IMR-90 (cell line): ENCODE data around the gene AMBP. TPM values are rescaled to one million over a fixed set of nuclear protein-coding genes. Genes with fewer than 3 reads are reported as not detected.

ENCODE experiments used
- ATAC-seq: fragments of 200-7000 bp; cut with Tn5 transposase; 2 replicates; pipeline ENCODE4 v1.9.1; 2020; ENCODE audit warnings: low read depth, mild to moderate bottlenecking, moderate library complexity
- BruUV-seq: library from RNA; stranded (reverse); fragments of 400-500 nt; replicated peaks from 2 replicates; lab custom pipeline; 2021; lab: Mats Ljungman, UMichigan
- CTCF ChIA-PET: fragments of 300-600 bp; formaldehyde crosslinking; extraction: SDS; loops from one replicate; lab custom pipeline; 2021; ENCODE audit warnings: antibody characterized with exemption; lab: Yijun Ruan, JAX
- POLR2A ChIA-PET: fragments of 300-600 bp; sonication (Branson Sonifier 250); formaldehyde crosslinking; loops from one replicate; lab custom pipeline; 2022; ENCODE audit warnings: antibody characterized with exemption; ENCODE audit not compliant: unreplicated experiment; lab: Charles Lee
- DNase-seq: peaks from one replicate; pipeline ENCODE4 v3.0.0; 2013
- H2AFZ ChIP-seq: replicated peaks from 2 replicates; pipeline ENCODE3; 2013; ENCODE audit warnings: low read length, mild to moderate bottlenecking; ENCODE audit not compliant: poor library complexity
- H2AK5ac ChIP-seq: 2 replicates; pipeline ENCODE4 v1.6.1; 2013; ENCODE audit warnings: low read depth, low read length, inconsistent platforms
- H2AK9ac ChIP-seq: replicated peaks from 2 replicates; pipeline ENCODE3; 2013; ENCODE audit warnings: mild to moderate bottlenecking, low read depth, low read length, moderate library complexity; ENCODE audit not compliant: poor library complexity
- H2BK120ac ChIP-seq: 2 replicates; pipeline ENCODE4 v1.6.1; 2013; ENCODE audit warnings: low read depth, low read length, inconsistent platforms
- H2BK15ac ChIP-seq: 3 replicates; pipeline ENCODE4 v1.6.1; 2013; ENCODE audit warnings: low read depth, low read length, inconsistent platforms
- H2BK20ac ChIP-seq: 2 replicates; pipeline ENCODE4 v1.6.1; 2013; ENCODE audit warnings: low read depth, mild to moderate bottlenecking, inconsistent platforms, low read length, moderate library complexity
- H2BK5ac ChIP-seq: 2 replicates; pipeline ENCODE4 v1.6.1; 2013; ENCODE audit warnings: mild to moderate bottlenecking, low read depth, low read length, inconsistent platforms; ENCODE audit not compliant: poor library complexity, severe bottlenecking
- H3K14ac ChIP-seq: replicated peaks from 2 replicates; pipeline ENCODE4 v1.6.1; 2013; ENCODE audit warnings: low read depth, low read length, inconsistent platforms
- H3K18ac ChIP-seq: 2 replicates; pipeline ENCODE4 v1.6.1; 2013; ENCODE audit warnings: low read depth, low read length, control low read depth
- H3K23ac ChIP-seq: 2 replicates; pipeline ENCODE4 v1.6.1; 2013; ENCODE audit warnings: low read depth, low read length, inconsistent platforms
- H3K27ac ChIP-seq: 2 replicates; pipeline ENCODE4 v1.5.1; 2013; ENCODE audit warnings: mild to moderate bottlenecking, control low read depth, low read length; ENCODE audit not compliant: insufficient read depth
- H3K27me3 ChIP-seq: 2 replicates; pipeline ENCODE4 v1.6.1; 2013; ENCODE audit warnings: low read length; ENCODE audit not compliant: control insufficient read depth, insufficient read depth
- H3K36me3 ChIP-seq: 2 replicates; pipeline ENCODE4 v1.6.1; 2013; ENCODE audit warnings: low read length, mixed read lengths; ENCODE audit not compliant: control insufficient read depth, insufficient read depth
- H3K4ac ChIP-seq: 2 replicates; pipeline ENCODE4 v1.6.1; 2013; ENCODE audit warnings: low read depth, low read length, inconsistent platforms
- H3K4me1 ChIP-seq: 2 replicates; pipeline ENCODE4 v1.6.1; 2013; ENCODE audit warnings: low read length, mixed read lengths; ENCODE audit not compliant: control insufficient read depth, insufficient read depth
- H3K4me2 ChIP-seq: 2 replicates; pipeline ENCODE4 v1.6.1; 2013; ENCODE audit warnings: low read depth, mild to moderate bottlenecking, control low read depth, low read length, moderate library complexity
- H3K4me3 ChIP-seq: 2 replicates; pipeline ENCODE4 v1.5.1; 2013; ENCODE audit warnings: low read depth, mild to moderate bottlenecking, control low read depth, low read length, moderate library complexity; ENCODE audit not compliant: insufficient read depth
- H3K56ac ChIP-seq: 2 replicates; pipeline ENCODE4 v1.6.1; 2013; ENCODE audit warnings: low read length, inconsistent platforms; ENCODE audit not compliant: insufficient read depth; ENCODE audit errors: extremely low read depth
- H3K79me1 ChIP-seq, 2 experiments: 2 replicates each; pipeline ENCODE4 v1.6.1; 2013; ENCODE audit warnings: low read length in 2 of 2, inconsistent platforms in 1 of 2, low read depth in 1 of 2
- H3K9ac ChIP-seq: 2 replicates; pipeline ENCODE4 v1.6.1; 2013; ENCODE audit warnings: low read depth, low read length, control low read depth
- H3K9me1 ChIP-seq: 2 replicates; pipeline ENCODE4 v1.6.1; 2013; ENCODE audit warnings: low read length, inconsistent platforms; ENCODE audit not compliant: insufficient read depth
- H3K9me3 ChIP-seq: 2 replicates; pipeline ENCODE4 v1.6.1; 2013; ENCODE audit warnings: low read length; ENCODE audit not compliant: control insufficient read depth, insufficient read depth
- H4K20me1 ChIP-seq: 2 replicates; pipeline ENCODE4 v1.6.1; 2013; ENCODE audit warnings: low read length, inconsistent platforms; ENCODE audit not compliant: insufficient read depth
- H4K5ac ChIP-seq: 2 replicates; pipeline ENCODE4 v1.6.1; 2013; ENCODE audit warnings: mild to moderate bottlenecking, low read depth, low read length, control low read depth
- H4K8ac ChIP-seq, 2 experiments: 2 replicates each; pipeline ENCODE4 v1.6.1; 2013; ENCODE audit warnings: low read depth in 2 of 2, low read length in 2 of 2, control low read depth in 1 of 2, inconsistent platforms in 1 of 2
- H4K91ac ChIP-seq: 2 replicates; pipeline ENCODE4 v1.6.1; 2013; ENCODE audit warnings: low read depth, low read length, inconsistent platforms; ENCODE audit not compliant: insufficient read depth
- NFE2L2 ChIP-seq: fragments of 150-350 bp; IDR thresholded peaks from 2 replicates; pipeline ENCODE4 v1.6.1; 2016; ENCODE audit warnings: low read depth, mild to moderate bottlenecking, low read length
- WGBS, 2 experiments: methylation state at CpG; one replicate each; pipeline versions ENCODE4 v1.1.5 to v1.1.7; 2013; ENCODE audit warnings: missing lambda C conversion rate in 2 of 2; ENCODE audit not compliant: insufficient read length in 1 of 2; ENCODE audit errors: extremely low coverage in 2 of 2; 5-methylcytosine and 5-hydroxymethylcytosine counted together
- dilution Hi-C: fragments of 300-500 bp; cut with HindIII; formaldehyde crosslinking; loops from one replicate; pipeline ENCODE4 v1.14.3; 2018; ENCODE audit warnings: low sequenced_read_pairs; ENCODE audit not compliant: unreplicated experiment
- in situ Hi-C: fragments of 300-500 bp; cut with MboI; formaldehyde crosslinking; loops from 3 replicates; pipeline ENCODE4 v1.14.3; 2019; ENCODE audit warnings: low sequenced_read_pairs, inconsistent platforms, mixed read lengths
- intact Hi-C: fragments of 100-400 bp; cut with micrococcal nuclease; formaldehyde crosslinking; loops from 2 replicates; pipeline ENCODE4 v1.10.0; 2022
- polyA plus RNA-seq, 3 experiments: library from polyadenylated mRNA; depleted of rRNA; stranded (reverse); fragments of >200 nt; gene quantifications; 2 replicates each; pipeline ENCODE4 v1.2.3, GENCODE V29; 2012; ENCODE audit warnings: low replicate concordance in 1 of 3
- total RNA-seq: library from RNA; depleted of rRNA; stranded (reverse); fragments of >200 nt; gene quantifications from 2 replicates; pipeline ENCODE4 v1.2.3, GENCODE V29; 2012

Gene AMBP
- total and polyA plus RNA-seq, 2 of the 4 experiments (the other 2 are of a cell fraction), result not detected

GRCh38 chr9:114071197-114071795 lies 6.8 kb downstream of the AMBP start:
- DNase-seq, result no peak
- H4K5ac ChIP-seq, result no peak overlapping the region

More at GRCh38 chr9:114071197-114071795, 6.8 kb downstream of the AMBP start:
- intact Hi-C loops (no loop called here), in situ Hi-C loops (no loop called here), dilution Hi-C loops (no loop called here)
- H3K4me3 ChIP-seq, result no peak overlapping the region
- H2AFZ ChIP-seq, result no peak overlapping the region
- peaks cover 40% of the 10 kb centered on the region for H3K27me3 ChIP-seq
- no peak overlapping the region for H4K91ac ChIP-seq
- no peaks in the 10 kb centered on the region for H3K36me3 ChIP-seq
- no peak overlapping the region for H3K18ac ChIP-seq
- H2BK120ac ChIP-seq, result no peak overlapping the region
- no peak overlapping the region for H4K8ac ChIP-seq
- no TSS peak for BruUV-seq
- ChIA-PET CTCF (interaction anchor here (0.9 kb wide), 1 partner anchor 11 kb away, joined by 4 read pairs; no protein-coding TSS in a partner anchor), POLR2A (no interaction called here)
- H3K4me1 ChIP-seq, result no peaks in the 10 kb centered on the region
- H3K9me3 ChIP-seq, result no peaks in the 10 kb centered on the region
- WGBS, 2 experiments, result no CpG with 5 or more reads among the region's 7 CpGs
- no peak overlapping the region for H3K9ac ChIP-seq
- H3K4ac ChIP-seq, result no peak overlapping the region
- H4K20me1 ChIP-seq, result no peaks in the 10 kb centered on the region
- no peak overlapping the region for H3K23ac ChIP-seq
- H2AK9ac ChIP-seq, result no peak overlapping the region
- H2BK5ac ChIP-seq, result no peak overlapping the region
- H3K79me1 ChIP-seq, result no peaks in the 10 kb centered on the region
- no peak overlapping the region for H2AK5ac ChIP-seq
- no peak overlapping the region for H2BK15ac ChIP-seq
- H3K9me1 ChIP-seq, result no peaks in the 10 kb centered on the region
- H3K56ac ChIP-seq, result no peak overlapping the region
- H3K14ac ChIP-seq, result no peak overlapping the region
- H3K4me2 ChIP-seq, result no peak overlapping the region
- H3K27ac ChIP-seq, result no peak overlapping the region
- ATAC-seq, result no peak
- TF ChIP-seq NFE2L2, result no peak
- H2BK20ac ChIP-seq, result no peak overlapping the region
